IMR-90 (cell line): Measurements from ENCODE around the gene CAMKMT. TPM values are rescaled to one million over a fixed set of nuclear protein-coding genes. Genes with fewer than 3 reads are reported as not detected.

ENCODE experiments used
- ATAC-seq: fragments of 200-7000 bp; cut with Tn5 transposase; 2 replicates; pipeline ENCODE4 v1.9.1; 2020; ENCODE audit warnings: low read depth, mild to moderate bottlenecking, moderate library complexity
- BruUV-seq: library from RNA; stranded (reverse); fragments of 400-500 nt; replicated peaks from 2 replicates; lab custom pipeline; 2021; lab: Mats Ljungman, UMichigan
- CTCF ChIA-PET: fragments of 300-600 bp; formaldehyde crosslinking; extraction: SDS; loops from one replicate; lab custom pipeline; 2021; ENCODE audit warnings: antibody characterized with exemption; lab: Yijun Ruan, JAX
- POLR2A ChIA-PET: fragments of 300-600 bp; sonication (Branson Sonifier 250); formaldehyde crosslinking; loops from one replicate; lab custom pipeline; 2022; ENCODE audit warnings: antibody characterized with exemption; ENCODE audit not compliant: unreplicated experiment; lab: Charles Lee
- DNase-seq: peaks from one replicate; pipeline ENCODE4 v3.0.0; 2013
- H2AFZ ChIP-seq: replicated peaks from 2 replicates; pipeline ENCODE3; 2013; ENCODE audit warnings: low read length, mild to moderate bottlenecking; ENCODE audit not compliant: poor library complexity
- H2AK5ac ChIP-seq: 2 replicates; pipeline ENCODE4 v1.6.1; 2013; ENCODE audit warnings: low read depth, low read length, inconsistent platforms
- H2AK9ac ChIP-seq: replicated peaks from 2 replicates; pipeline ENCODE3; 2013; ENCODE audit warnings: mild to moderate bottlenecking, low read depth, low read length, moderate library complexity; ENCODE audit not compliant: poor library complexity
- H2BK120ac ChIP-seq: 2 replicates; pipeline ENCODE4 v1.6.1; 2013; ENCODE audit warnings: low read depth, low read length, inconsistent platforms
- H2BK15ac ChIP-seq: 3 replicates; pipeline ENCODE4 v1.6.1; 2013; ENCODE audit warnings: low read depth, low read length, inconsistent platforms
- H2BK20ac ChIP-seq: 2 replicates; pipeline ENCODE4 v1.6.1; 2013; ENCODE audit warnings: low read depth, mild to moderate bottlenecking, inconsistent platforms, low read length, moderate library complexity
- H2BK5ac ChIP-seq: 2 replicates; pipeline ENCODE4 v1.6.1; 2013; ENCODE audit warnings: mild to moderate bottlenecking, low read depth, low read length, inconsistent platforms; ENCODE audit not compliant: poor library complexity, severe bottlenecking
- H3K14ac ChIP-seq: replicated peaks from 2 replicates; pipeline ENCODE4 v1.6.1; 2013; ENCODE audit warnings: low read depth, low read length, inconsistent platforms
- H3K18ac ChIP-seq: 2 replicates; pipeline ENCODE4 v1.6.1; 2013; ENCODE audit warnings: low read depth, low read length, control low read depth
- H3K23ac ChIP-seq: 2 replicates; pipeline ENCODE4 v1.6.1; 2013; ENCODE audit warnings: low read depth, low read length, inconsistent platforms
- H3K27ac ChIP-seq: 2 replicates; pipeline ENCODE4 v1.5.1; 2013; ENCODE audit warnings: mild to moderate bottlenecking, control low read depth, low read length; ENCODE audit not compliant: insufficient read depth
- H3K27me3 ChIP-seq: 2 replicates; pipeline ENCODE4 v1.6.1; 2013; ENCODE audit warnings: low read length; ENCODE audit not compliant: control insufficient read depth, insufficient read depth
- H3K36me3 ChIP-seq: 2 replicates; pipeline ENCODE4 v1.6.1; 2013; ENCODE audit warnings: low read length, mixed read lengths; ENCODE audit not compliant: control insufficient read depth, insufficient read depth
- H3K4ac ChIP-seq: 2 replicates; pipeline ENCODE4 v1.6.1; 2013; ENCODE audit warnings: low read depth, low read length, inconsistent platforms
- H3K4me1 ChIP-seq: 2 replicates; pipeline ENCODE4 v1.6.1; 2013; ENCODE audit warnings: low read length, mixed read lengths; ENCODE audit not compliant: control insufficient read depth, insufficient read depth
- H3K4me2 ChIP-seq: 2 replicates; pipeline ENCODE4 v1.6.1; 2013; ENCODE audit warnings: low read depth, mild to moderate bottlenecking, control low read depth, low read length, moderate library complexity
- H3K4me3 ChIP-seq: 2 replicates; pipeline ENCODE4 v1.5.1; 2013; ENCODE audit warnings: low read depth, mild to moderate bottlenecking, control low read depth, low read length, moderate library complexity; ENCODE audit not compliant: insufficient read depth
- H3K56ac ChIP-seq: 2 replicates; pipeline ENCODE4 v1.6.1; 2013; ENCODE audit warnings: low read length, inconsistent platforms; ENCODE audit not compliant: insufficient read depth; ENCODE audit errors: extremely low read depth
- H3K79me1 ChIP-seq, 2 experiments: 2 replicates each; pipeline ENCODE4 v1.6.1; 2013; ENCODE audit warnings: low read length in 2 of 2, inconsistent platforms in 1 of 2, low read depth in 1 of 2
- H3K9ac ChIP-seq: 2 replicates; pipeline ENCODE4 v1.6.1; 2013; ENCODE audit warnings: low read depth, low read length, control low read depth
- H3K9me1 ChIP-seq: 2 replicates; pipeline ENCODE4 v1.6.1; 2013; ENCODE audit warnings: low read length, inconsistent platforms; ENCODE audit not compliant: insufficient read depth
- H3K9me3 ChIP-seq: 2 replicates; pipeline ENCODE4 v1.6.1; 2013; ENCODE audit warnings: low read length; ENCODE audit not compliant: control insufficient read depth, insufficient read depth
- H4K20me1 ChIP-seq: 2 replicates; pipeline ENCODE4 v1.6.1; 2013; ENCODE audit warnings: low read length, inconsistent platforms; ENCODE audit not compliant: insufficient read depth
- H4K5ac ChIP-seq: 2 replicates; pipeline ENCODE4 v1.6.1; 2013; ENCODE audit warnings: mild to moderate bottlenecking, low read depth, low read length, control low read depth
- H4K8ac ChIP-seq, 2 experiments: 2 replicates each; pipeline ENCODE4 v1.6.1; 2013; ENCODE audit warnings: low read depth in 2 of 2, low read length in 2 of 2, control low read depth in 1 of 2, inconsistent platforms in 1 of 2
- H4K91ac ChIP-seq: 2 replicates; pipeline ENCODE4 v1.6.1; 2013; ENCODE audit warnings: low read depth, low read length, inconsistent platforms; ENCODE audit not compliant: insufficient read depth
- POLR2A ChIP-seq: IDR thresholded peaks from 2 replicates; pipeline ENCODE4 v1.6.1; 2012; ENCODE audit warnings: mild to moderate bottlenecking, low read depth, low read length
- RCOR1 ChIP-seq: IDR thresholded peaks from 2 replicates; pipeline ENCODE4 v1.6.1; 2012; ENCODE audit warnings: mild to moderate bottlenecking, low read length, improper control_type of control experiment; ENCODE audit not compliant: insufficient replicate concordance
- USF2 ChIP-seq: fragments of 150-350 bp; IDR thresholded peaks from 2 replicates; pipeline ENCODE4 v1.6.1; 2017; ENCODE audit warnings: mild to moderate bottlenecking, antibody characterized with exemption, low read length, low read depth
- WGBS, 2 experiments: methylation state at CpG; one replicate each; pipeline versions ENCODE4 v1.1.5 to v1.1.7; 2013; ENCODE audit warnings: missing lambda C conversion rate in 2 of 2; ENCODE audit not compliant: insufficient read length in 1 of 2; ENCODE audit errors: extremely low coverage in 2 of 2; 5-methylcytosine and 5-hydroxymethylcytosine counted together
- dilution Hi-C: fragments of 300-500 bp; cut with HindIII; formaldehyde crosslinking; loops from one replicate; pipeline ENCODE4 v1.14.3; 2018; ENCODE audit warnings: low sequenced_read_pairs; ENCODE audit not compliant: unreplicated experiment
- in situ Hi-C: fragments of 300-500 bp; cut with MboI; formaldehyde crosslinking; loops from 3 replicates; pipeline ENCODE4 v1.14.3; 2019; ENCODE audit warnings: low sequenced_read_pairs, inconsistent platforms, mixed read lengths
- intact Hi-C: fragments of 100-400 bp; cut with micrococcal nuclease; formaldehyde crosslinking; loops from 2 replicates; pipeline ENCODE4 v1.10.0; 2022
- polyA plus RNA-seq, 3 experiments: library from polyadenylated mRNA; depleted of rRNA; stranded (reverse); fragments of >200 nt; gene quantifications; 2 replicates each; pipeline ENCODE4 v1.2.3, GENCODE V29; 2012; ENCODE audit warnings: low replicate concordance in 1 of 3
- total RNA-seq: library from RNA; depleted of rRNA; stranded (reverse); fragments of >200 nt; gene quantifications from 2 replicates; pipeline ENCODE4 v1.2.3, GENCODE V29; 2012

CAMKMT gene
- total and polyA plus RNA-seq, 2 of the 4 experiments (the other 2 are of a cell fraction): 4.4 to 6.8 TPM

DNA sequence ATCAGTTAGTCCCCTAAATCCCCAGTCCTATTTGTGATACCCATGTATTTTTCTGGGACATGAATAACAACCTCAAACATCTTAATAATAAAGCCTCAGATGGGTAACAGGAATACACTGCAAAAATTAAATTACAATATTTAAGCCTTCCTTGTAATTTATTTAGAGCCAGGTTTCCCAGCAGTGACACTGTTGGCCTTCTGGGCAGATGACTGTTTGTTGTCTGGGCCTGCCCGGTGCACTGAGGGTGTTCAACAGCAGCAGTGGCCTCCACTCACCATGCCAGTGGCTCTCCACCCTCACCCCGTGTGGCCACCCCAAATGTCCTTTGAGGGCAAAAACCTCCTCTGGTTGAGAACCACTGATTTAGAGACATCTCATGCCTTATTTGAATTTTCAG, 309.5 kb downstream of the CAMKMT start:
- H2AK5ac ChIP-seq: no peak overlapping the region
- dilution Hi-C loops: no loop called here

More for the DNA sequence above, 309.5 kb downstream of the CAMKMT start:
- CTCF ChIA-PET: no interaction called here
- Histone ChIP-seq H3K36me3 (no peaks in the 10 kb centered on the region), H4K91ac (no peak overlapping the region), H2BK120ac (no peak overlapping the region), H4K8ac (no peak overlapping the region), H4K5ac (no peak overlapping the region), H3K9me1 (no peaks in the 10 kb centered on the region), H3K4me2 (no peak overlapping the region), H3K27ac (no peak overlapping the region), H2BK15ac (no peak overlapping the region), H3K4me3 (no peak overlapping the region), H3K79me1 (no peaks in the 10 kb centered on the region), H3K56ac (no peak overlapping the region), H2AK9ac (no peak overlapping the region), H3K23ac (no peak overlapping the region), H2BK5ac (no peak overlapping the region), H3K14ac (no peak overlapping the region), H3K4me1 (no peaks in the 10 kb centered on the region), H3K9me3 (no peaks in the 10 kb centered on the region), H2AFZ (no peak overlapping the region), H3K18ac (no peak overlapping the region), H4K20me1 (no peaks in the 10 kb centered on the region), H3K9ac (no peak overlapping the region), H3K4ac (no peak overlapping the region), H2BK20ac (no peak overlapping the region), H3K27me3 (no peaks in the 10 kb centered on the region)
- intact Hi-C loops (no loop called here), in situ Hi-C loops (no loop called here)
- no TSS peak for BruUV-seq
- POLR2A ChIA-PET: no interaction called here
- TF ChIP-seq POLR2A: no peak
- no peak for TF ChIP-seq RCOR1
- TF ChIP-seq USF2: no peak
- DNase-seq: no peak
- WGBS, 2 experiments: no CpG with 5 or more reads among the region's 2 CpGs
- no peak for ATAC-seq
